Tibial nerve (tissue), 4 donors: ENCODE data around the gene DGCR8. TPM values are rescaled to one million over a fixed set of nuclear protein-coding genes. Genes with fewer than 3 reads are reported as not detected.

ENCODE experiments used
- DNase-seq, 2 donors: peaks; one replicate each; pipeline ENCODE4 v3.0.0-alpha.2; 2019; ENCODE audit warnings: low spot score in 2 of 2
- H3K27ac ChIP-seq, 4 donors: fragments of 200-600 bp; sonication (generic) in 3 of 4; one replicate each; pipeline ENCODE4 v1.5.1; 2017 to 2019; ENCODE audit warnings: mild to moderate bottlenecking in 1 of 4
- H3K27me3 ChIP-seq, 2 donors: fragments of 200-600 bp; sonication (generic) in 1 of 2; one replicate each; pipeline versions ENCODE4 v1.5.1 to v1.6.0; 2017 to 2019
- H3K36me3 ChIP-seq, 3 donors: fragments of 200-600 bp; sonication (generic); one replicate each; pipeline ENCODE4 v1.5.1; 2018 to 2019
- H3K4me1 ChIP-seq, 4 donors: fragments of 200-600 bp; sonication (generic) in 3 of 4; one replicate each; pipeline ENCODE4 v1.5.1; 2017 to 2019
- H3K4me3 ChIP-seq, 4 donors: fragments of 200-600 bp; sonication (generic) in 3 of 4; one replicate each; pipeline ENCODE4 v1.5.1; 2017 to 2019; ENCODE audit warnings: mild to moderate bottlenecking in 1 of 4, moderate library complexity in 1 of 4
- H3K9me3 ChIP-seq, 4 donors: fragments of 200-600 bp; sonication (generic) in 3 of 4; one replicate each; pipeline ENCODE4 v1.5.1; 2017 to 2019
- EP300 ChIP-seq, 2 donors: sonication (generic); formaldehyde crosslinking; IDR thresholded peaks; one replicate each; pipeline ENCODE4 v1.6.1; 2017; ENCODE audit warnings: antibody characterized with exemption in 2 of 2, mild to moderate bottlenecking in 1 of 2
- POLR2A ChIP-seq, 2 donors: fragments of 450-650 bp; IDR thresholded peaks; one replicate each; pipeline ENCODE4 v1.6.1; 2017; ENCODE audit warnings: antibody characterized with exemption in 2 of 2, mild to moderate bottlenecking in 2 of 2, moderate library complexity in 2 of 2
- WGBS, 2 donors: methylation state at CpG; one replicate each; pipeline ENCODE4 v1.1.5; 2018; 5-methylcytosine and 5-hydroxymethylcytosine counted together
- total RNA-seq, 4 donors: library from RNA; depleted of rRNA; stranded (reverse); fragments of >200 nt; gene quantifications; one replicate each; pipeline ENCODE4 v1.1.0, GENCODE V29; 2016
- TF ChIP-seq, protein P1 (sequence below), 5 experiments: fragments of 200-600 bp in 3 of 5; fragments of 450-650 bp in 2 of 5; sonication (generic) in 3 of 5; IDR thresholded peaks; one replicate each; pipeline ENCODE4 v1.5.1; 2016 to 2019; ENCODE audit warnings: antibody characterized with exemption in 5 of 5, mild to moderate bottlenecking in 3 of 5, moderate library complexity in 2 of 5

Gene DGCR8
- total RNA-seq, 4 donors from 2014 or later, result 23.0 to 35.1 (median 26.0) TPM

DNA sequence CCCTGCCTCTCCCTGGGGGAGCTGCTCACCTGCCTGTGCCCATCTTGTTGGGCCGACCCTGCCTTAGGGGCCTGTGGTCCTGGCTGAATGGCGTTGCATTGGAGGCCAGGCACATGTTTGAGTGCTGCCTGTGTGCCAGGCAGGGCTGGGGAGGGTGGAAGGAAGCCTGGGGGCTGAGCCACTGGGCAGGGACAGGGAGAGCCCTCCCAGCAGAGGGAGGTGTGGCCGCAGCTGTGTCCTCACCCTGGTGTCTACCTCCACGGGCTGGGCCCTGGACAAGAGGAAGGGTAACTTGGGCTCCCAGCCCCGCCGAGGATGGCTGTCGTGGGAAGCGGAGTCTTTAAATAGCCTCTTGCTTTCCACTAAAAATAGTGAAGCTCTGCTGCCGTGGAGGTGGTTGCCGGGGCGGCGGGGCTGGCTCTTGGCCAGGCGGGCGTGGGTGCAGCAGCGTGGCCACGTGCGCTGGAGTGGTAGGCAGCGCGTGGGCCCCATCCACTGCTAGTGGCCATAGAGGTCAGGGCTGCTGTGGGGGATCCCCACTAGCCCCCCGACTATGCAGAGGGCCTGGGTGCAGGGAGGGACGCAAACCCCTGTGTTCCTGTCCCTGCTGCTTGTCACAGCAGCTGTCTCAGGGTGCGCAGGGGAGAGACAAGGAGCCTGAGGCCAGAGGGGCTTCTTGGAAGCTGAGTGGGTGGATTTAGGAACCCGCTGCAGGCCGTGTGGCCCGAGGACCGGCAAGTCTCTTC is 57.8 kb downstream of the DGCR8 start:
- peaks cover 0 to 41% (median 0%) of the 10 kb centered on the region in 3 donors for H3K36me3 ChIP-seq
- TF ChIP-seq EP300 (IDR thresholded peaks at IDR 0.05), result peak in 1 of 2 donors; percentile 22
- no peak for TF ChIP-seq POLR2A (IDR thresholded peaks at IDR 0.05)
- WGBS, 2 donors, result 28 to 33% methylated on average over 21 to 26 of the region's 26 CpGs
- H3K9me3 ChIP-seq, result no peaks in the 10 kb centered on the region
- DNase-seq, result no peak
- peaks cover 0 to 76% (median 49%) of the 10 kb centered on the region in 4 donors for H3K4me1 ChIP-seq
- no peak overlapping the region for H3K4me3 ChIP-seq
- H3K27ac ChIP-seq, result peak overlapping the region; percentile 46 to 94 (median 69)
- no peaks in the 10 kb centered on the region for H3K27me3 ChIP-seq

DNA sequence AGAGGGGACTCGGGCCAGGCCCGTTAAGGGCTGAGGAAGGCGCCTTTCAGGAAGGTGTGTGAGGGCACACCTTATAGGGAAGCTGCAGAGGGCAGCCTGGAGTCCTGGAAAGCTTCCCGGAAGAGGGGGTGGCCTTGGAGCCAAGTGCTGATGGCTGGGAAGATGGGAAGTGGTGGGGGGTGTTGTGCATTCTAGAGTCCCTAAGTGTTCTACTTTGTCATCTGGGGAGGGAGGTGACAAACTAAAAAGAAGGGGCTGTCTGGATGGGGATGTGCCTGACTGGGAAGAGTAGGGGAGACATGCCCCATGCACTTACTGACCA is 58.3 kb downstream of the DGCR8 start:
- Histone ChIP-seq H3K27ac (peak overlapping the region; percentile 14 to 94 (median 54)), H3K4me1 (peaks cover 0 to 71% (median 46%) of the 10 kb centered on the region in 4 donors), H3K9me3 (no peaks in the 10 kb centered on the region), H3K4me3 (no peak overlapping the region), H3K36me3 (peaks cover 0 to 46% (median 0%) of the 10 kb centered on the region in 3 donors), H3K27me3 (no peaks in the 10 kb centered on the region)
- no peak for DNase-seq
- 41 to 50% methylated on average over 4 of the region's 4 CpGs for WGBS, 2 donors
- no peak for TF ChIP-seq POLR2A (IDR thresholded peaks at IDR 0.05)
- TF ChIP-seq, protein P1, sequence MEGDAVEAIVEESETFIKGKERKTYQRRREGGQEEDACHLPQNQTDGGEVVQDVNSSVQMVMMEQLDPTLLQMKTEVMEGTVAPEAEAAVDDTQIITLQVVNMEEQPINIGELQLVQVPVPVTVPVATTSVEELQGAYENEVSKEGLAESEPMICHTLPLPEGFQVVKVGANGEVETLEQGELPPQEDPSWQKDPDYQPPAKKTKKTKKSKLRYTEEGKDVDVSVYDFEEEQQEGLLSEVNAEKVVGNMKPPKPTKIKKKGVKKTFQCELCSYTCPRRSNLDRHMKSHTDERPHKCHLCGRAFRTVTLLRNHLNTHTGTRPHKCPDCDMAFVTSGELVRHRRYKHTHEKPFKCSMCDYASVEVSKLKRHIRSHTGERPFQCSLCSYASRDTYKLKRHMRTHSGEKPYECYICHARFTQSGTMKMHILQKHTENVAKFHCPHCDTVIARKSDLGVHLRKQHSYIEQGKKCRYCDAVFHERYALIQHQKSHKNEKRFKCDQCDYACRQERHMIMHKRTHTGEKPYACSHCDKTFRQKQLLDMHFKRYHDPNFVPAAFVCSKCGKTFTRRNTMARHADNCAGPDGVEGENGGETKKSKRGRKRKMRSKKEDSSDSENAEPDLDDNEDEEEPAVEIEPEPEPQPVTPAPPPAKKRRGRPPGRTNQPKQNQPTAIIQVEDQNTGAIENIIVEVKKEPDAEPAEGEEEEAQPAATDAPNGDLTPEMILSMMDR (IDR thresholded peaks at IDR 0.05), result no peak

DNA sequence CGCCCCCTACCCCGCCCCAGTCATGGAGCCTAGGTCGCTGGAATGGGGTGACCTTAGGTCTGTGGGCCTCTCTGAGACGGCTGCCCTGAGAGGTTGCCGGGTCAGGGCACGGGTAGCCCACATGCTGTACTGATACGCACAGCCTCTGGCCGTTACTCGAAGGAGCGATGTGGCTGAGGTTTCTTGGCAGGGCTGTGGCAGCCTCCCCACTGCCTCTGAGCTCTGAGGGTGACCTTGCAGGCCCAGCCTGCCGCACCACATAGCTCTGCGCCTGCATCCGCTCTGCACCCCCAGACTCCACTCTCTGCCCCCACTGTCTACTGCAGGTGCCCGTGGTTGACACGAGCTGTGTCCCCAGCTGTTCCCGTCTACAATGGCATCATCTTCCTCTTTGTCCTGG is 58.8 kb downstream of the DGCR8 start:
- 83 to 88% methylated on average over 7 to 16 of the region's 16 CpGs for WGBS, 2 donors
- no peaks in the 10 kb centered on the region for H3K27me3 ChIP-seq
- peak in 1 of 2 donors; percentile 11 for TF ChIP-seq EP300 (IDR thresholded peaks at IDR 0.05)
- TF ChIP-seq, protein P1 (IDR thresholded peaks at IDR 0.05), result no peak
- no peaks in the 10 kb centered on the region for H3K9me3 ChIP-seq
- peak overlapping the region; percentile 5 to 94 (median 54) for H3K27ac ChIP-seq
- no peak for DNase-seq
- H3K4me3 ChIP-seq, result no peak overlapping the region
- H3K4me1 ChIP-seq, result peaks cover 0 to 66% (median 44%) of the 10 kb centered on the region in 4 donors
- peaks cover 0 to 51% (median 0%) of the 10 kb centered on the region in 3 donors for H3K36me3 ChIP-seq

DNA sequence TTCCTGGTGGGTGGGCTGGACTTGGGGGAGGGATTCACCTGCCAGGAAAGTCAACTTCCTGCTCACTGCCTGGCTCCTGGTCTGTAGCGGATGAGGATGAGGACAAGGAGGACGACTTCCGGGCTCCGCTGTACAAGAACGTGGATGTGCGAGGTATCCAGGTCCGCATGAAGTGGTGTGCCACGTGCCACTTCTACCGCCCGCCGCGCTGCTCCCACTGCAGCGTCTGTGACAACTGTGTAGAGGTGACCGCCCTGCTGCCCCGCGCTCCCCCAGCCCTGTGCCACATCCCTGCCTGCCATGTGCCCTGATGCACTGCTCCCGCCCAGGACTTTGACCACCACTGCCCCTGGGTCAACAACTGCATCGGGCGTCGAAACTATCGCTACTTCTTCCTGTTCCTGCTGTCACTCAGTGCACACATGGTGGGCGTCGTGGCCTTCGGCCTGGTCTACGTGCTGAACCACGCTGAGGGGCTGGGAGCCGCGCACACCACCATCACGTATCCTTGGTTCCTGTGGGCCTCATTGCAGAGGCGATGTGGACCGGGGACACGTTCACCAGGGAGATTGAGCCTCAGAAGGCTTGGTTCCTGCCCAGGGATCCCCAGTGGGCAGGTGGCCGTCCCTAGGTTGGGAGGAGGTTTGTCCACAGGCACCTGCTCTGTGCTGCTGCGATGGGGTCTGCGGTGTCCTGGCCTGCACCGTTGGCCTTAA is 59.5 kb downstream of the DGCR8 start:
- no peaks in the 10 kb centered on the region for H3K9me3 ChIP-seq
- H3K27ac ChIP-seq, result peak overlapping the region; percentile 23 to 94 (median 60)
- H3K4me1 ChIP-seq, result peaks cover 0 to 59% (median 37%) of the 10 kb centered on the region in 4 donors
- DNase-seq, result no peak
- TF ChIP-seq, protein P1 (IDR thresholded peaks at IDR 0.05), result no peak
- H3K36me3 ChIP-seq, result peaks cover 0 to 58% (median 0%) of the 10 kb centered on the region in 3 donors
- H3K4me3 ChIP-seq, result no peak overlapping the region
- H3K27me3 ChIP-seq, result no peaks in the 10 kb centered on the region
- WGBS, 2 donors, result 92 to 94% methylated on average over 30 to 35 of the region's 36 CpGs

DNA sequence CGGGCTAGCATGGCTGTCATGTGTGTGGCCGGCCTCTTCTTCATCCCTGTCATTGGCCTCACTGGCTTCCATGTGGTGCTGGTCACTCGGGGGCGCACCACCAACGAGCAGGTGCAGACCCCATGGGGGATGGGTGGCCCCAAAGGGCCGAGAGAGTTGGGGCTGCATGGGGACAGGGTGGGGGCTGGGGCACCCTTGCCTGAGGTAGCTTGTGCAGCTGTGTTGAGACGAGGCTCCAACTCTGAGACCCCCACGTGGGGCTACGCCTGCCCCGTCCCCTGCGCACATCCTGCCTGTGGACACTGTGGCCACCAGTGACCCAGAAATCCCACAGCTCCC is 60.0 kb downstream of the DGCR8 start:
- Histone ChIP-seq H3K36me3 (peaks cover 0 to 63% (median 0%) of the 10 kb centered on the region in 3 donors), H3K27ac (peak overlapping the region; percentile 31 to 94 (median 60)), H3K4me1 (peaks cover 0 to 54% (median 32%) of the 10 kb centered on the region in 4 donors), H3K27me3 (no peaks in the 10 kb centered on the region), H3K4me3 (no peak overlapping the region), H3K9me3 (no peaks in the 10 kb centered on the region)
- TF ChIP-seq POLR2A (IDR thresholded peaks at IDR 0.05), result no peak
- no peak for TF ChIP-seq EP300 (IDR thresholded peaks at IDR 0.05)
- TF ChIP-seq, protein P1 (IDR thresholded peaks at IDR 0.05), result no peak
- WGBS, 2 donors, result 86% methylated on average over 11 of the region's 11 CpGs; no CpG with 5 or more reads in 1 of the 2 donors
- no peak for DNase-seq
